Peyer's patch (tissue), 4 donors: ENCODE measurements around the gene ZNF408. TPM values are rescaled to one million over a fixed set of nuclear protein-coding genes. Genes with fewer than 3 reads are reported as not detected.

Source experiments
- DNase-seq, 3 donors: peaks; one replicate each; pipeline ENCODE4 v3.0.0-alpha.2; 2017 to 2019
- H3K27ac ChIP-seq, 4 donors: fragments of 200-600 bp; sonication (generic); one replicate each; pipeline ENCODE4 v1.5.1; 2016 to 2019
- H3K27me3 ChIP-seq, 2 donors: fragments of 200-600 bp; sonication (generic); one replicate each; pipeline ENCODE4 v1.5.1; 2019
- H3K36me3 ChIP-seq, 3 donors: fragments of 200-600 bp; sonication (generic); one replicate each; pipeline ENCODE4 v1.5.1; 2016 to 2019
- H3K4me1 ChIP-seq, 4 donors: fragments of 200-600 bp; sonication (generic); one replicate each; pipeline ENCODE4 v1.5.1; 2016 to 2019
- H3K4me3 ChIP-seq, 4 donors: fragments of 200-600 bp; sonication (generic); 1 replicate in 3 of 4; 2 replicates in 1 of 4; pipeline ENCODE4 v1.5.1; 2016 to 2019; ENCODE audit warnings: mild to moderate bottlenecking in 1 of 4
- H3K9me3 ChIP-seq, 4 donors: fragments of 200-600 bp; sonication (generic); one replicate each; pipeline ENCODE4 v1.5.1; 2016 to 2019; ENCODE audit warnings: mild to moderate bottlenecking in 1 of 4
- CTCF ChIP-seq, 6 experiments: fragments of 450-650 bp in 4 of 6; fragments of 200-600 bp in 2 of 6; sonication (generic) in 1 of 6; IDR thresholded peaks; one replicate each; pipeline ENCODE4 v1.5.1; 2017 to 2019; ENCODE audit warnings: antibody characterized with exemption in 6 of 6, mild to moderate bottlenecking in 3 of 6, moderate library complexity in 1 of 6
- POLR2A ChIP-seq, 2 donors: fragments of 450-650 bp; IDR thresholded peaks; one replicate each; pipeline ENCODE4 v1.5.1; 2017; ENCODE audit warnings: antibody characterized with exemption in 2 of 2, mild to moderate bottlenecking in 2 of 2, moderate library complexity in 2 of 2
- total RNA-seq, 4 donors: library from RNA; depleted of rRNA; stranded (reverse); fragments of >200 nt; gene quantifications; one replicate each; pipeline ENCODE4 v1.1.0, GENCODE V29; 2016

ZNF408 gene
- total RNA-seq, 4 donors from 2014 or later: 6.3 to 20.0 (median 8.4) TPM

- no peaks in the 10 kb centered on the region for H3K9me3 ChIP-seq
- no peak overlapping the region for H3K27ac ChIP-seq
- DNase-seq: no peak
- H3K4me1 ChIP-seq: peaks cover 0 to 34% (median 1%) of the 10 kb centered on the region in 4 donors
- no peaks in the 10 kb centered on the region for H3K27me3 ChIP-seq
- no peak overlapping the region for H3K4me3 ChIP-seq
- no peak for TF ChIP-seq CTCF (IDR thresholded peaks at IDR 0.05)
- no peak for TF ChIP-seq POLR2A (IDR thresholded peaks at IDR 0.05)
- H3K36me3 ChIP-seq: peaks cover 0 to 64% (median 0%) of the 10 kb centered on the region in 3 donors
Measured at GRCh38 chr11:46694607-46695006, 6.2 kb upstream of the ZNF408 start.

- DNase-seq: no peak
- Histone ChIP-seq H3K36me3 (peaks cover 0 to 56% (median 0%) of the 10 kb centered on the region in 3 donors), H3K27ac (no peak overlapping the region), H3K4me3 (no peak overlapping the region), H3K4me1 (peaks cover 0 to 34% (median 1%) of the 10 kb centered on the region in 4 donors), H3K27me3 (no peaks in the 10 kb centered on the region), H3K9me3 (no peaks in the 10 kb centered on the region)
- TF ChIP-seq CTCF (IDR thresholded peaks at IDR 0.05) (no peak), POLR2A (IDR thresholded peaks at IDR 0.05) (no peak)
Measured at GRCh38 chr11:46695345-46696211, 5.3 kb upstream of the ZNF408 start.

GRCh38 chr11:46696212-46696558 is 4.6 kb upstream of the ZNF408 start:
- peaks cover 0 to 34% (median 1%) of the 10 kb centered on the region in 4 donors for H3K4me1 ChIP-seq
- H3K9me3 ChIP-seq: no peaks in the 10 kb centered on the region
- TF ChIP-seq POLR2A (IDR thresholded peaks at IDR 0.05): no peak
- TF ChIP-seq CTCF (IDR thresholded peaks at IDR 0.05): no peak
- no peaks in the 10 kb centered on the region for H3K27me3 ChIP-seq
- DNase-seq: peak in 1 of 3 donors; percentile 47
- H3K4me3 ChIP-seq: no peak overlapping the region
- peak overlapping the region in 1 of 4 donors; percentile 27 for H3K27ac ChIP-seq
- peaks cover 0 to 50% (median 0%) of the 10 kb centered on the region in 3 donors for H3K36me3 ChIP-seq

- DNase-seq: no peak
- Histone ChIP-seq H3K27ac (peak overlapping the region in 2 of 4 donors; percentile 18 to 27), H3K36me3 (peaks cover 0 to 42% (median 0%) of the 10 kb centered on the region in 3 donors), H3K4me3 (no peak overlapping the region), H3K9me3 (no peaks in the 10 kb centered on the region), H3K4me1 (peaks cover 0 to 45% (median 4%) of the 10 kb centered on the region in 4 donors), H3K27me3 (no peaks in the 10 kb centered on the region)
- TF ChIP-seq CTCF (IDR thresholded peaks at IDR 0.05) (no peak), POLR2A (IDR thresholded peaks at IDR 0.05) (no peak)
Measured at GRCh38 chr11:46697303-46697702, 3.5 kb upstream of the ZNF408 start.

GRCh38 chr11:46697723-46698122 is 3.1 kb upstream of the ZNF408 start:
- H3K27me3 ChIP-seq: no peaks in the 10 kb centered on the region
- no peaks in the 10 kb centered on the region for H3K9me3 ChIP-seq
- peaks cover 0 to 47% (median 4%) of the 10 kb centered on the region in 4 donors for H3K4me1 ChIP-seq
- H3K27ac ChIP-seq: peak overlapping the region in 1 of 4 donors; percentile 27
- DNase-seq: no peak
- TF ChIP-seq POLR2A (IDR thresholded peaks at IDR 0.05) (no peak), CTCF (IDR thresholded peaks at IDR 0.05) (no peak)
- no peak overlapping the region for H3K4me3 ChIP-seq
- H3K36me3 ChIP-seq: peaks cover 0 to 42% (median 0%) of the 10 kb centered on the region in 3 donors
